ENCODE data around the gene ABLIM2.

The ABLIM2 gene

GRCh38 chr4:8129136-8129535, 29.5 kb downstream of the ABLIM2 start:
- Histone ChIP-seq H2AFZ (ENCODE audit: low read length, unreplicated experiment) (no peak overlapping the region), H3K36me3 (ENCODE audit: insufficient read depth, low read length) (no peaks in the 10 kb centered on the region), H3K27ac (ENCODE audit: low read depth, low read length) (no peak overlapping the region), H3K4me1 (ENCODE audit: control insufficient read depth, insufficient read depth, low read length, unreplicated experiment) (no peaks in the 10 kb centered on the region), H3K79me2 (ENCODE audit: control insufficient read depth, insufficient read depth, low read length, unreplicated experiment) (no peaks in the 10 kb centered on the region), H3K27me3 (ENCODE audit: insufficient read depth, low read length) (peaks cover 45% of the 10 kb centered on the region), H3K4me3 (ENCODE audit: low read depth, low read length) (no peak overlapping the region)

DNA sequence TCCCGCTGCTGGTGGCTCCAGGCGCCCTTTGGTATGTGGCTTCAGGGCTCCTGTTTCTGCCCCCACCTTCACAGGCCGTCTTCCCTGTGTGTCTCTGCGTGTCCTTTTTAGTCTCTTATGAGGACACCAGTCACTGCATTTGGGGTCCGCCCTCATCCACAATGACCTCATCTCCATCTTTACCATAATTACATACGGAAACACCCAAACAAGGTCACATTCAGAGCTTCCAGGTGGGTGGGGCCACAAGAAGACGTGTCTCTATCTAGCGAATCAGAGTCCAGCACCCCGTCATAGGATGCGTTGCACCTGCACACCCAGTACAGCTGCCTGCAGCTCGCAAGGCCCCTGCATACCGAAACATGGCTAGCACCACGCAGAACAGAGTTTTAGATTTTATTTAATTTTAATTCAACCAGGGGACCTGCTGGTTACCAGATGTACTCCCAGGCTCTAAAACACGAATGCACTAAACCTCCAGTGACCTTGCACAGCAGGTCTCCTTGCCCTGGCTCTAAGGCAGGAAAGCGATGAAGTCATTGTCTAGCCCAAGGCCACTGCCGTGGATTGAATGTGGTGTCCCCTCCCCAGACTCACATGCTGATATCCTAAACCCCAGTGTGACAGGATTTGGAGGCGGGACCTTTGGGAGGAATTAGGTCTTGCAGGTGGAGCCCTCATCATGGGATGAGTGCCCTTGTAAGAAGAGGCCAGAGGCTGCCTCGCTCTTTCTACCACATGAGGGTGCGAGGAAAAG, 30.3 kb downstream of the ABLIM2 start:
- Histone ChIP-seq H3K4me3 (ENCODE audit: low read depth, low read length) (no peak overlapping the region), H3K4me1 (ENCODE audit: control insufficient read depth, insufficient read depth, low read length, unreplicated experiment) (no peaks in the 10 kb centered on the region), H3K27ac (ENCODE audit: low read depth, low read length) (no peak overlapping the region), H3K79me2 (ENCODE audit: control insufficient read depth, insufficient read depth, low read length, unreplicated experiment) (no peaks in the 10 kb centered on the region), H3K27me3 (ENCODE audit: insufficient read depth, low read length) (peaks cover 41% of the 10 kb centered on the region), H2AFZ (ENCODE audit: low read length, unreplicated experiment) (no peak overlapping the region), H3K36me3 (ENCODE audit: insufficient read depth, low read length) (no peaks in the 10 kb centered on the region)

- no peak overlapping the region for H2AFZ ChIP-seq (ENCODE audit: low read length, unreplicated experiment)
- H3K79me2 ChIP-seq (ENCODE audit: control insufficient read depth, insufficient read depth, low read length, unreplicated experiment) = no peaks in the 10 kb centered on the region
- H3K4me1 ChIP-seq (ENCODE audit: control insufficient read depth, insufficient read depth, low read length, unreplicated experiment) = no peaks in the 10 kb centered on the region
- H3K36me3 ChIP-seq (ENCODE audit: insufficient read depth, low read length) = no peaks in the 10 kb centered on the region
- H3K27me3 ChIP-seq (ENCODE audit: insufficient read depth, low read length) = peaks cover 43% of the 10 kb centered on the region
- H3K4me3 ChIP-seq (ENCODE audit: low read depth, low read length) = no peak overlapping the region
- no peak overlapping the region for H3K27ac ChIP-seq (ENCODE audit: low read depth, low read length)
These were observed 31.4 kb downstream of the ABLIM2 start for GRCh38 chr4:8127051-8127826.

- H3K36me3 ChIP-seq (ENCODE audit: insufficient read depth, low read length) = no peaks in the 10 kb centered on the region
- H3K79me2 ChIP-seq (ENCODE audit: control insufficient read depth, insufficient read depth, low read length, unreplicated experiment) = no peaks in the 10 kb centered on the region
- H3K27me3 ChIP-seq (ENCODE audit: insufficient read depth, low read length) = peaks cover 49% of the 10 kb centered on the region
- no peak overlapping the region for H2AFZ ChIP-seq (ENCODE audit: low read length, unreplicated experiment)
- H3K4me1 ChIP-seq (ENCODE audit: control insufficient read depth, insufficient read depth, low read length, unreplicated experiment) = no peaks in the 10 kb centered on the region
- no peak overlapping the region for H3K27ac ChIP-seq (ENCODE audit: low read depth, low read length)
- no peak overlapping the region for H3K4me3 ChIP-seq (ENCODE audit: low read depth, low read length)
These were observed 32.1 kb downstream of the ABLIM2 start for GRCh38 chr4:8126523-8126922.

GRCh38 chr4:8125526-8126056, 33.0 kb downstream of the ABLIM2 start:
- no peaks in the 10 kb centered on the region for H3K36me3 ChIP-seq (ENCODE audit: insufficient read depth, low read length)
- no peaks in the 10 kb centered on the region for H3K79me2 ChIP-seq (ENCODE audit: control insufficient read depth, insufficient read depth, low read length, unreplicated experiment)
- H3K4me3 ChIP-seq (ENCODE audit: low read depth, low read length) = no peak overlapping the region
- H3K4me1 ChIP-seq (ENCODE audit: control insufficient read depth, insufficient read depth, low read length, unreplicated experiment) = no peaks in the 10 kb centered on the region
- H2AFZ ChIP-seq (ENCODE audit: low read length, unreplicated experiment) = no peak overlapping the region
- H3K27me3 ChIP-seq (ENCODE audit: insufficient read depth, low read length) = peaks cover 53% of the 10 kb centered on the region
- no peak overlapping the region for H3K27ac ChIP-seq (ENCODE audit: low read depth, low read length)

DNA sequence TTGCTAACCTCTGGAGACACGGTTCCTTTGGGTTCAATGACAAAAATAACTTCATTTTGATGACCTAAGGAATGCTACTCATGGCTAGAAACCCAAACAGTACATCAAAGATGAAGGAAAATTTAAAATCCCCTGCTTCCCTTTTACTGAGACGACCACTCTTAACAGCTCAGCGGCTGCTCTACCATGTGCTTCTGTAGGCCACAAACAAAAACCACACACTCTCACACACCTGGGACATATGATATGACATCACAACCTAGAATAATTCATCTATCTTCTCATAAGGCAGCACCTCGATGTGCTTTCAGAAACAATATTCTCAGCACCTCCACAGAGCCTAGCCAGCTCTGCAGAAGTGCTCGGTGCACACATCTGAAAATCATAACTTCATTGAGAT, 34.7 kb downstream of the ABLIM2 start:
- Histone ChIP-seq H3K36me3 (ENCODE audit: insufficient read depth, low read length) (no peaks in the 10 kb centered on the region), H3K27ac (ENCODE audit: low read depth, low read length) (no peak overlapping the region), H3K4me3 (ENCODE audit: low read depth, low read length) (no peak overlapping the region), H3K27me3 (ENCODE audit: insufficient read depth, low read length) (peaks cover 53% of the 10 kb centered on the region), H2AFZ (ENCODE audit: low read length, unreplicated experiment) (no peak overlapping the region), H3K79me2 (ENCODE audit: control insufficient read depth, insufficient read depth, low read length, unreplicated experiment) (no peaks in the 10 kb centered on the region), H3K4me1 (ENCODE audit: control insufficient read depth, insufficient read depth, low read length, unreplicated experiment) (no peaks in the 10 kb centered on the region)

GRCh38 chr4:8123389-8123788, 35.2 kb downstream of the ABLIM2 start:
- no peaks in the 10 kb centered on the region for H3K79me2 ChIP-seq (ENCODE audit: control insufficient read depth, insufficient read depth, low read length, unreplicated experiment)
- H3K27me3 ChIP-seq (ENCODE audit: insufficient read depth, low read length) = peaks cover 51% of the 10 kb centered on the region
- no peak overlapping the region for H2AFZ ChIP-seq (ENCODE audit: low read length, unreplicated experiment)
- no peak overlapping the region for H3K4me3 ChIP-seq (ENCODE audit: low read depth, low read length)
- no peaks in the 10 kb centered on the region for H3K4me1 ChIP-seq (ENCODE audit: control insufficient read depth, insufficient read depth, low read length, unreplicated experiment)
- H3K27ac ChIP-seq (ENCODE audit: low read depth, low read length) = no peak overlapping the region
- no peaks in the 10 kb centered on the region for H3K36me3 ChIP-seq (ENCODE audit: insufficient read depth, low read length)

DNA sequence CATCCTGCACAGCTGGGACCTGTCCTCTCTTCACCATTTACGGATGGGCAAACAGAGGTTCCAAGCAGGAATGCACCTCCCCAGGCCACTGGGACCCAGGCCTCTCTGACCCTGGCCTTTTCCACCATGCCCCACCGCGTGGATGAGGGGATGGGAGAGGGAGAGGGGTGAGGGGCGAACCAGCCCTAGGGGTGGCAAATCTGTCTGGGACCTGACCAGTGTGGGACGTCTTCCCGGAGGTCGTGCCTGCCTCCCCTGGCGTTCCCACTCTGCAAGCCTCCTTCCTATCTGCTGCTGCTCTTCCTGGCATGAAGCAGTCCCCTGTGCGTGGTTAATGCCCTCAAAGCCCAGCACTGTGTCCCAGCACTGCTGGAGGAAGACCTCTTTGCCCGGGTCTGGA, 35.9 kb downstream of the ABLIM2 start:
- no peaks in the 10 kb centered on the region for H3K36me3 ChIP-seq (ENCODE audit: insufficient read depth, low read length)
- H2AFZ ChIP-seq (ENCODE audit: low read length, unreplicated experiment) = no peak overlapping the region
- no peak overlapping the region for H3K27ac ChIP-seq (ENCODE audit: low read depth, low read length)
- H3K4me3 ChIP-seq (ENCODE audit: low read depth, low read length) = no peak overlapping the region
- no peaks in the 10 kb centered on the region for H3K79me2 ChIP-seq (ENCODE audit: control insufficient read depth, insufficient read depth, low read length, unreplicated experiment)
- peaks cover 44% of the 10 kb centered on the region for H3K27me3 ChIP-seq (ENCODE audit: insufficient read depth, low read length)
- H3K4me1 ChIP-seq (ENCODE audit: control insufficient read depth, insufficient read depth, low read length, unreplicated experiment) = no peaks in the 10 kb centered on the region

GRCh38 chr4:8121292-8122015, 37.2 kb downstream of the ABLIM2 start:
- no peak overlapping the region for H3K4me3 ChIP-seq (ENCODE audit: low read depth, low read length)
- no peak overlapping the region for H2AFZ ChIP-seq (ENCODE audit: low read length, unreplicated experiment)
- H3K27ac ChIP-seq (ENCODE audit: low read depth, low read length) = no peak overlapping the region
- H3K4me1 ChIP-seq (ENCODE audit: control insufficient read depth, insufficient read depth, low read length, unreplicated experiment) = no peaks in the 10 kb centered on the region
- no peaks in the 10 kb centered on the region for H3K36me3 ChIP-seq (ENCODE audit: insufficient read depth, low read length)
- no peaks in the 10 kb centered on the region for H3K79me2 ChIP-seq (ENCODE audit: control insufficient read depth, insufficient read depth, low read length, unreplicated experiment)
- H3K27me3 ChIP-seq (ENCODE audit: insufficient read depth, low read length) = peaks cover 51% of the 10 kb centered on the region

DNA sequence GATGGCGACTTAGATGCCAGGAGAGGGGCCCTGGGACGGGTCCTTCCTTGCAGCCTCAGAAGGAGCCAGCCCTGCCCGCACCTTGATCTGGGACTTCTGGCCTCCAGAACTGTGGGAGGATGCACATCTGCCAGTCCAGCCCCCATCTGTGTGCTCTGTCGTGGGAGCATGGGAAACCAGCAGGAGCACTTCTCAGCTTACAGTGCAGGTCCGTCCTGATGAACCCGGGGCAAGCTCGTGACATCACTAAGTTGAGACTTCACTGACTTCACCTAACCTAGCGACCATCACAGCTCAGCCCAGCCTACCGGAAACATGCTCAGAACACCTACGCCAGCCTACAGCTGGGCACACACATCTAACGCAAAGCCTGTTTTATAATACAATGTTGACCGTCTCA, 38.1 kb downstream of the ABLIM2 start:
- H3K27me3 ChIP-seq (ENCODE audit: insufficient read depth, low read length) = peaks cover 55% of the 10 kb centered on the region
- no peaks in the 10 kb centered on the region for H3K79me2 ChIP-seq (ENCODE audit: control insufficient read depth, insufficient read depth, low read length, unreplicated experiment)
- H2AFZ ChIP-seq (ENCODE audit: low read length, unreplicated experiment) = no peak overlapping the region
- H3K4me3 ChIP-seq (ENCODE audit: low read depth, low read length) = no peak overlapping the region
- no peak overlapping the region for H3K27ac ChIP-seq (ENCODE audit: low read depth, low read length)
- no peaks in the 10 kb centered on the region for H3K36me3 ChIP-seq (ENCODE audit: insufficient read depth, low read length)
- H3K4me1 ChIP-seq (ENCODE audit: control insufficient read depth, insufficient read depth, low read length, unreplicated experiment) = no peaks in the 10 kb centered on the region

Data from ACC112 (cell line).